GM18499 (cell line): Measurements from ENCODE around the gene STAT3.
"Not testable (repeated sequence)": the region's sequence is repeated elsewhere in the genome, so short reads cannot be mapped to it uniquely, and the experiment has no call there.

ENCODE experiments used
- ATAC-seq: cut with Tn5 transposase; IDR thresholded peaks from one replicate; pipeline ENCODE4 v1.9.1; 2021; ENCODE audit warnings: moderate number of reproducible peaks; ENCODE audit not compliant: insufficient read depth, unreplicated experiment

The STAT3 gene

GRCh38 chr17:42409523-42410318 is 21.5 kb upstream of the STAT3 start:
- ATAC-seq: no peak

- no peak for ATAC-seq
These were observed 19.8 kb upstream of the STAT3 start for GRCh38 chr17:42408061-42408460.

- no peak for ATAC-seq
These were observed 19.1 kb upstream of the STAT3 start for GRCh38 chr17:42407289-42407836.

GRCh38 chr17:42406615-42407288 is 18.5 kb upstream of the STAT3 start:
- no peak for ATAC-seq

GRCh38 chr17:42405963-42406495 is 17.8 kb upstream of the STAT3 start:
- no peak for ATAC-seq

- ATAC-seq: no peak
These were observed 16.8 kb upstream of the STAT3 start for GRCh38 chr17:42405076-42405475.

- no peak for ATAC-seq
These were observed 16.2 kb upstream of the STAT3 start for GRCh38 chr17:42404326-42405055.

- ATAC-seq: no peak
These were observed 14.9 kb upstream of the STAT3 start for GRCh38 chr17:42403150-42403549.

- ATAC-seq: no peak
These were observed 13.9 kb upstream of the STAT3 start for GRCh38 chr17:42402117-42402516.

- not testable (repeated sequence) for ATAC-seq
These were observed 12.7 kb upstream of the STAT3 start for GRCh38 chr17:42400844-42401375.

- no peak for ATAC-seq
These were observed 12.0 kb upstream of the STAT3 start for GRCh38 chr17:42399948-42400843.

- ATAC-seq: no peak
These were observed 10.9 kb upstream of the STAT3 start for GRCh38 chr17:42399121-42399520.

- not testable (repeated sequence) for ATAC-seq
These were observed 7.4 kb upstream of the STAT3 start for GRCh38 chr17:42395601-42396000.

- ATAC-seq: no peak
These were observed 6.6 kb upstream of the STAT3 start for GRCh38 chr17:42394838-42395237.

GRCh38 chr17:42392692-42393415 is 4.6 kb upstream of the STAT3 start:
- ATAC-seq: no peak

GRCh38 chr17:42391439-42391838 is 3.2 kb upstream of the STAT3 start:
- ATAC-seq: not testable (repeated sequence)

GRCh38 chr17:42389899-42390298 is 1.7 kb upstream of the STAT3 start:
- ATAC-seq: no peak

GRCh38 chr17:42389135-42389417 is 834 bp upstream of the STAT3 start:
- ATAC-seq: peak; percentile 10
